Gastroesophageal sphincter (tissue), 4 donors: ENCODE results near the gene VDR. TPM values are rescaled to one million over a fixed set of nuclear protein-coding genes. Genes with fewer than 3 reads are reported as not detected.
A peak's percentile ranks its signal among the peaks of the same experiment; 100 is the strongest.
"Not testable (repeated sequence)": the region's sequence is repeated elsewhere in the genome, so short reads cannot be mapped to it uniquely, and the experiment has no call there.

Source experiments
- ATAC-seq: fragments of 150-250 bp; one replicate; pipeline ENCODE4 v1.9.1; 2016; ENCODE audit warnings: mild to moderate bottlenecking, moderate library complexity
- H3K27ac ChIP-seq, 4 donors: fragments of 200-600 bp; sonication (generic) in 3 of 4; 1 replicate in 3 of 4; 2 replicates in 1 of 4; pipeline ENCODE4 v1.5.1; 2016 to 2019
- H3K27me3 ChIP-seq: fragments of 200-600 bp; sonication (generic); one replicate; pipeline ENCODE4 v1.5.1; 2019
- H3K36me3 ChIP-seq, 2 donors: fragments of 200-600 bp; sonication (generic); one replicate each; pipeline ENCODE4 v1.5.1; 2019; ENCODE audit warnings: control low read depth in 1 of 2
- H3K4me1 ChIP-seq, 3 donors: fragments of 200-600 bp; sonication (generic); 1 replicate in 2 of 3; 2 replicates in 1 of 3; pipeline ENCODE4 v1.5.1; 2016 to 2019; ENCODE audit warnings: control low read depth in 2 of 3
- H3K4me3 ChIP-seq, 2 donors: fragments of 200-600 bp; sonication (generic); one replicate each; pipeline ENCODE4 v1.5.1; 2019; ENCODE audit warnings: mild to moderate bottlenecking in 1 of 2, moderate library complexity in 1 of 2
- H3K9me3 ChIP-seq, 3 donors: fragments of 200-600 bp; sonication (generic); one replicate each; pipeline ENCODE4 v1.5.1; 2017 to 2019; ENCODE audit warnings: control low read depth in 2 of 3
- CTCF ChIP-seq, 4 experiments: fragments of 200-600 bp in 2 of 4; fragments of 450-650 bp in 2 of 4; sonication (generic) in 1 of 4; IDR thresholded peaks; one replicate each; pipeline ENCODE4 v1.5.1; 2017 to 2019; ENCODE audit warnings: antibody characterized with exemption in 4 of 4, mild to moderate bottlenecking in 2 of 4, moderate library complexity in 2 of 4
- EP300 ChIP-seq: sonication (generic); formaldehyde crosslinking; IDR thresholded peaks from one replicate; pipeline ENCODE4 v1.6.1; 2017; ENCODE audit warnings: antibody characterized with exemption, mild to moderate bottlenecking
- POLR2A ChIP-seq, 2 donors: fragments of 450-650 bp; IDR thresholded peaks; one replicate each; pipeline ENCODE4 v1.6.1; 2017; ENCODE audit warnings: antibody characterized with exemption in 2 of 2, mild to moderate bottlenecking in 2 of 2, moderate library complexity in 1 of 2
- POLR2AphosphoS5 ChIP-seq: sonication (generic); formaldehyde crosslinking; IDR thresholded peaks from one replicate; pipeline ENCODE4 v1.6.1; 2017; ENCODE audit warnings: antibody characterized with exemption
- WGBS, 2 donors: methylation state at CpG; one replicate each; pipeline ENCODE4 v1.1.5; 2018; ENCODE audit warnings: low coverage in 1 of 2; 5-methylcytosine and 5-hydroxymethylcytosine counted together
- total RNA-seq, 4 donors: library from RNA; depleted of rRNA; stranded (reverse); fragments of >200 nt; gene quantifications; one replicate each; pipeline ENCODE4 v1.1.0, GENCODE V29; 2016

Gene VDR
- total RNA-seq, 4 donors from 2014 or later, result 1.2 to 5.5 (median 1.6) TPM

DNA sequence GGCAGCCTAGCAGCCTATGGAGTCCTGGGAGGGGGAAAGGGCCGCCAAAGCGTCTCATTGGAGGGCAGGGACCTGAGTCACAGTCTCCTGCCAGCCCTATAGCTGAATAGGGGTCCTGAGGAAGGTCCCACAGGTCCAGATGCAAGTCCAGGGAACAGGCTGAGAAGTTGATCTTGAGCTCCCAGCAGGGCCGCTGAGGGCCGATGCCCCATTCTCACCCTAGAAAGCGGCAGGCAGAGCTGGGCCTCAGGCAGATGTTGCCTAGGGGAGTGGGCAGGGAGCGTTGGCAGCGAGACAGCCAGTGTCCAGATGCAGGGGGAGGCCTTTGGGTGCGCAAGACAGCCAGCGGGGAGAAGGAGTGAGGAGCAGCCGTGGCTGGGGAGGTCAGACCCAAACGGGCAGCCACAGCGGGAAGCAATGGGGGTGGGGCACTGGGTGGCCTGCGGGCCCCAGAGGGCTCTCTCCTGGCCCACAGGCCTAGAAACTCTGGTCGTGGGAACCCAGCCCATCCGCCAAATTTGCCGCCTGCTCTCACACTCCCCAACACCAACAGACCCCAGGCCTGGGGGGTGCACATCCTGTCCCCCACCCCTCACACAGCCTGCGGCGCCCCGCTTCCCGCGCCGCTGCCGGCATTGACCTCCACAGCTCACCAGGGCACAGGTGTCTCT lies 86.2 kb downstream of the VDR start:
- Histone ChIP-seq H3K27ac (peak overlapping the region; percentile 94 to 99 (median 96)), H3K36me3 (no peaks in the 10 kb centered on the region), H3K9me3 (no peaks in the 10 kb centered on the region), H3K4me1 (peaks cover 19 to 88% (median 73%) of the 10 kb centered on the region in 3 donors), H3K27me3 (no peaks in the 10 kb centered on the region), H3K4me3 (peak overlapping the region; percentile 76 to 81)
- TF ChIP-seq EP300 (no peak), POLR2A (IDR thresholded peaks at IDR 0.05) (no peak), CTCF (IDR thresholded peaks at IDR 0.05) (no peak), POLR2AphosphoS5 (no peak)
- ATAC-seq, result no peak
- 0% methylated on average over 1 to 2 of the region's 23 CpGs for WGBS, 2 donors

- no peaks in the 10 kb centered on the region for H3K36me3 ChIP-seq
- peaks cover 19 to 88% (median 75%) of the 10 kb centered on the region in 3 donors for H3K4me1 ChIP-seq
- no peaks in the 10 kb centered on the region for H3K9me3 ChIP-seq
- no peak for ATAC-seq
- WGBS, 2 donors, result no CpG with 5 or more reads among the region's 3 CpGs
- peak overlapping the region; percentile 76 to 81 for H3K4me3 ChIP-seq
- no peaks in the 10 kb centered on the region for H3K27me3 ChIP-seq
- peak overlapping the region; percentile 94 to 99 (median 96) for H3K27ac ChIP-seq
- TF ChIP-seq POLR2AphosphoS5, result no peak
- no peak for TF ChIP-seq EP300
- no peak for TF ChIP-seq POLR2A (IDR thresholded peaks at IDR 0.05)
- TF ChIP-seq CTCF (IDR thresholded peaks at IDR 0.05), result no peak
Observed at GRCh38 chr12:47818007-47818376, 86.8 kb downstream of the VDR start.

- Histone ChIP-seq H3K4me3 (peak overlapping the region; percentile 76 to 81), H3K27ac (peak overlapping the region; percentile 94 to 99 (median 96)), H3K4me1 (peaks cover 16 to 87% (median 69%) of the 10 kb centered on the region in 3 donors), H3K36me3 (no peaks in the 10 kb centered on the region), H3K27me3 (no peaks in the 10 kb centered on the region), H3K9me3 (no peaks in the 10 kb centered on the region)
- no peak for ATAC-seq
- WGBS, 2 donors, result 20% methylated on average over 2 of the region's 7 CpGs; no CpG with 5 or more reads in 1 of the 2 donors
- no peak for TF ChIP-seq POLR2A (IDR thresholded peaks at IDR 0.05)
- no peak for TF ChIP-seq EP300
- TF ChIP-seq POLR2AphosphoS5, result no peak
- TF ChIP-seq CTCF (IDR thresholded peaks at IDR 0.05), result peak in 2 of 4 experiments; percentile 14 to 60
Observed at GRCh38 chr12:47817272-47818006, 87.4 kb downstream of the VDR start.

- H3K36me3 ChIP-seq, result no peaks in the 10 kb centered on the region
- peak overlapping the region; percentile 76 to 81 for H3K4me3 ChIP-seq
- no peak for ATAC-seq
- WGBS, 2 donors, result 17% methylated on average over 11 of the region's 12 CpGs; no CpG with 5 or more reads in 1 of the 2 donors
- H3K27ac ChIP-seq, result peak overlapping the region; percentile 94 to 99 (median 96)
- H3K9me3 ChIP-seq, result no peaks in the 10 kb centered on the region
- TF ChIP-seq EP300, result no peak
- no peak for TF ChIP-seq CTCF (IDR thresholded peaks at IDR 0.05)
- no peak for TF ChIP-seq POLR2AphosphoS5
- no peak for TF ChIP-seq POLR2A (IDR thresholded peaks at IDR 0.05)
- no peaks in the 10 kb centered on the region for H3K27me3 ChIP-seq
- H3K4me1 ChIP-seq, result peaks cover 8 to 87% (median 65%) of the 10 kb centered on the region in 3 donors
Observed at GRCh38 chr12:47816403-47817271, 88.2 kb downstream of the VDR start.

DNA sequence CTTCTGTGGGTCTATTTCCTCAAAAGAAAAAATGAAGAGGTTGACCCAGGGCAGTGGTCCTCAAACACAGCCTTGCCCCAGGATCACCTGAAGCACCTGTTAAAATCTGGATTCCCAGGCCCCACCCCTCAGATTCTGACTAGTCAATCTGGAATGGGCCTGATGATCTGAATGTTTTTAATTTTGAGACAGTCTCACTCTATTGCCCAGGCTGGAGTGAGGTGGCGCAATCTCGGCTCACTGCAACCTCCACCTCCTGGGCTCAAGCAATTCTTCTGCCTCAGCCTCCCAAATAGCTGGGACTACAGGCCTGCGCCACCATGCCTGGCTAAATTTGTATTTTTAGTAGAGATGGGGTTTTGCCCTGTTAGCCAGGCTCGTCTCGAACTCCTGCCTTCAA lies 89.3 kb downstream of the VDR start:
- peaks cover 6 to 87% (median 67%) of the 10 kb centered on the region in 3 donors for H3K4me1 ChIP-seq
- not testable (repeated sequence) for H3K36me3 ChIP-seq, H3K4me3 ChIP-seq, H3K27me3 ChIP-seq, H3K9me3 ChIP-seq, ATAC-seq
- 68 to 76% methylated on average over 5 of the region's 5 CpGs for WGBS, 2 donors
- H3K27ac ChIP-seq, result peak overlapping the region; percentile 8 to 99 (median 96)
